GM12801 (cell line): ENCODE measurements around the gene TRABD2B.

Experiments
- TF ChIP-seq, protein P1 (sequence below): IDR thresholded peaks from one replicate; pipeline ENCODE4 v1.5.1; 2011; ENCODE audit warnings: control low read depth; ENCODE audit not compliant: insufficient read length; ENCODE audit errors: extremely low read depth

TRABD2B gene

GRCh38 chr1:48018799-48019198 lies 21.6 kb upstream of the TRABD2B start:
- TF ChIP-seq, protein P1, sequence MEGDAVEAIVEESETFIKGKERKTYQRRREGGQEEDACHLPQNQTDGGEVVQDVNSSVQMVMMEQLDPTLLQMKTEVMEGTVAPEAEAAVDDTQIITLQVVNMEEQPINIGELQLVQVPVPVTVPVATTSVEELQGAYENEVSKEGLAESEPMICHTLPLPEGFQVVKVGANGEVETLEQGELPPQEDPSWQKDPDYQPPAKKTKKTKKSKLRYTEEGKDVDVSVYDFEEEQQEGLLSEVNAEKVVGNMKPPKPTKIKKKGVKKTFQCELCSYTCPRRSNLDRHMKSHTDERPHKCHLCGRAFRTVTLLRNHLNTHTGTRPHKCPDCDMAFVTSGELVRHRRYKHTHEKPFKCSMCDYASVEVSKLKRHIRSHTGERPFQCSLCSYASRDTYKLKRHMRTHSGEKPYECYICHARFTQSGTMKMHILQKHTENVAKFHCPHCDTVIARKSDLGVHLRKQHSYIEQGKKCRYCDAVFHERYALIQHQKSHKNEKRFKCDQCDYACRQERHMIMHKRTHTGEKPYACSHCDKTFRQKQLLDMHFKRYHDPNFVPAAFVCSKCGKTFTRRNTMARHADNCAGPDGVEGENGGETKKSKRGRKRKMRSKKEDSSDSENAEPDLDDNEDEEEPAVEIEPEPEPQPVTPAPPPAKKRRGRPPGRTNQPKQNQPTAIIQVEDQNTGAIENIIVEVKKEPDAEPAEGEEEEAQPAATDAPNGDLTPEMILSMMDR, result no peak

- TF ChIP-seq, protein P1, result no peak
Observed at GRCh38 chr1:48017716-48018115, 20.5 kb upstream of the TRABD2B start.

DNA sequence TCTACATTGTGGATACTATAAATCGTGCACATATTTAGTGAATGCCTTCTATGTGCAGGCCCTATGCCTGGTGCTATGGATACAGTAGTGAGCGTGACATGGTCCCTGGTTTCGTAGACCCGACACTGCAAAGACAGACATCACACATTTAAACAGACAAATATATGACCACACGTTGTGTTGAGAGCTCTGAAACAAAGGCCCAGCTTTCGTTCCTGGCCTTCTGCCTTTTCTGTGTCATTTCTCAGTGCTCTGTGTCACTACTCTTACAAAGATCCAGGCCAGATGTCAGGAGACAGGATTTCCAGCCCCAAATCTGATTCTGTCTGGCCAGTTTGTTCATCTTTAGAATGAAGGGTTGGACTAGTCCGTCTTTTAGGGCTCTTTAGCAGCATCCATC lies 19.3 kb upstream of the TRABD2B start:
- TF ChIP-seq, protein P1, result no peak

- TF ChIP-seq, protein P1, result no peak
Observed at GRCh38 chr1:48013270-48013669, 16.1 kb upstream of the TRABD2B start.

DNA sequence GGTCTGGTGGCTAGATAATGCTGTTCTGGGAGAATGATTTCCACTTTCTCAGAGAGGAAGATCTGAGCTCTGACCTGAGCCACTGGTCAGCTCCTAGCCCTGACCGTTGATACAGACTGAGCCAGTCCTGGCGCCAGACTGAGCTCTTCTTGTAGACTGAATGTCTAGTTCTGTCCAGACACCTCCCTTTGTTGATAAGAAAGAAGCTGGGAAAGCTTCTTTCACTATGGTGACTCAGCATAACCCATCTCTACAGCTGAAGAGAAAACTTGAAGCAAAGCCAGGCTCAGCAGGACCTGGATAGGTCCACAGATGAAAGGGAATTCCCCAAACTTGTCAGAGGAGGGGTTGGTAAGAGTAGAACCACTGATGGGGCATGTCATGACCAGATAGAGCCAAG lies 9.9 kb upstream of the TRABD2B start:
- TF ChIP-seq, protein P1, result no peak

- TF ChIP-seq, protein P1, result no peak
Observed at GRCh38 chr1:48006264-48006663, 9.1 kb upstream of the TRABD2B start.

DNA sequence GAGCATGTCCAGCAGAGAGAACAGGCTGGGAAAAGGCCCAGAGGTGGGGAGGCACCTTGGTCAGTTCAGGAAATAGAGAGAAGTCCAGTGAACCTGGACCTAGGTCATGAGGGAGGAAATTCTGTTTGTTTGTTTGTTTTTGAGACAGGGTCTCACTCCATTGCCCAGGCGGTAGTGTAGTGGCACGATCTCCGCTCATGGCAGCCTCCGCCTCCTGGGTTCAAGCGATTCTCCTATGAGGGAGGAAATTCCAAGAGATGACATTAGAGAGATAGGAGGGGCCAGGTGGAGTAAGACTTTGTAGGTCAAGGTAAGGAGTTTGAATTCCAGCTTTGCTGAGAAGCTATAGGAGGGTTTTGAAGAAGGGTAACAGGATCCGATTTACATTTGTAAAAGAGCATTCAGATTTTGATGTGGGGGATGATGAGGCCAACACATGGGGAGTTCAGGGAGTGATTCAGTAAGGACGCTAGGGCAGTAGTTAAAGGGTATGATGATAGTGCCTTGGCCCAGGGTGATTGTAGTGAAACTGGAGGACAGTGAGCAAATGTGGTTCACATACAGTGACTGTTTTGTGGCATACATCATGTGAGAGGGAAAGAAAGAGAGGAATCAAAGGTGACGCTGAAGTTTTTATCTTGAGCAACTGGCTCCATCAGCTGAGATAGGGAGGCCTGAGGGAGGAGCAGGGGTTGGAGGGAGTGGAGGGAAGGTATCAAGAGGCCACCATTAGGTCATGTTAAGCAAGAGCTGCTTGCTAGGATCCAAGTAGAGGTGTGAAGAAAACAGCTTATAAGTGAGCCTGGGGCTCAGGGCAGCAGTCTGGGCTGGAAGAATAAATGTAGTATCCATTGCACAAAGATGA lies 8.3 kb upstream of the TRABD2B start:
- TF ChIP-seq, protein P1, result no peak
